Measurements from ENCODE around the gene RALGAPA2. TPM values are rescaled to one million over a fixed set of nuclear protein-coding genes. Genes with fewer than 3 reads are reported as not detected.

The RALGAPA2 gene
- total RNA-seq, 4 donors from 2014 or later, result 20.1 to 27.7 (median 23.0) TPM

DNA sequence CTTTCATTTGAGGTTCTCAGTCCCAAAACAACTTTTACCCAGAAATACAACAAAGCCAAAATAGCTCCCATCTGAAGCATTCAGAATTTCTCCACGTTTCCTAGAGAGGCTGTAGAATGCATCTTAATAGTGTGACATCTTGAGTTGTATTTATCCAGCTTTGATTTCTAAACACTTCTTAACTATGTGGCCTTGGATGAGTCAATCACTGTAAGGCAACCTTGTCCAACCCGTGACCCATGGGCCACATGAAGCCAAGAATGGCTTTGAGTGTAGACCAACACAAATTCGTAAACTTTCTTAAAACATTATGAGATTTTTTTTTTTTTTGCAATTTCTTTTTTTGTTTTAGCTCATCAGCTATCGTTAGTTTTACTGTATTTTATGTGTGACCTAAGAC, 108.1 kb downstream of the RALGAPA2 start:
- TF ChIP-seq, protein P1, sequence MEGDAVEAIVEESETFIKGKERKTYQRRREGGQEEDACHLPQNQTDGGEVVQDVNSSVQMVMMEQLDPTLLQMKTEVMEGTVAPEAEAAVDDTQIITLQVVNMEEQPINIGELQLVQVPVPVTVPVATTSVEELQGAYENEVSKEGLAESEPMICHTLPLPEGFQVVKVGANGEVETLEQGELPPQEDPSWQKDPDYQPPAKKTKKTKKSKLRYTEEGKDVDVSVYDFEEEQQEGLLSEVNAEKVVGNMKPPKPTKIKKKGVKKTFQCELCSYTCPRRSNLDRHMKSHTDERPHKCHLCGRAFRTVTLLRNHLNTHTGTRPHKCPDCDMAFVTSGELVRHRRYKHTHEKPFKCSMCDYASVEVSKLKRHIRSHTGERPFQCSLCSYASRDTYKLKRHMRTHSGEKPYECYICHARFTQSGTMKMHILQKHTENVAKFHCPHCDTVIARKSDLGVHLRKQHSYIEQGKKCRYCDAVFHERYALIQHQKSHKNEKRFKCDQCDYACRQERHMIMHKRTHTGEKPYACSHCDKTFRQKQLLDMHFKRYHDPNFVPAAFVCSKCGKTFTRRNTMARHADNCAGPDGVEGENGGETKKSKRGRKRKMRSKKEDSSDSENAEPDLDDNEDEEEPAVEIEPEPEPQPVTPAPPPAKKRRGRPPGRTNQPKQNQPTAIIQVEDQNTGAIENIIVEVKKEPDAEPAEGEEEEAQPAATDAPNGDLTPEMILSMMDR (IDR thresholded peaks at IDR 0.05), result no peak
- TF ChIP-seq POLR2A (IDR thresholded peaks at IDR 0.05; ENCODE audit: low read depth), result no peak
- no peak for TF ChIP-seq EP300 (IDR thresholded peaks at IDR 0.05)
- no peak for TF ChIP-seq POLR2AphosphoS5 (IDR thresholded peaks at IDR 0.05)
- Histone ChIP-seq H3K4me3 (no peak overlapping the region), H3K4me1 (no peaks in the 10 kb centered on the region), H3K27ac (replicated peaks in 1 of 4) (no peak overlapping the region), H3K9me3 (no peaks in the 10 kb centered on the region), H3K27me3 (no peaks in the 10 kb centered on the region), H3K36me3 (peaks cover 3 to 55% (median 25%) of the 10 kb centered on the region in 4 donors)
- intact Hi-C loops (cut with DNase I), result loop anchor here (10.0 kb wide), 1 partner anchor 220 kb away; no protein-coding TSS in a partner anchor
- no peak for DNase-seq (ENCODE audit: extremely low spot score)
- WGBS, result 96% methylated on average over 4 of the region's 4 CpGs

DNA sequence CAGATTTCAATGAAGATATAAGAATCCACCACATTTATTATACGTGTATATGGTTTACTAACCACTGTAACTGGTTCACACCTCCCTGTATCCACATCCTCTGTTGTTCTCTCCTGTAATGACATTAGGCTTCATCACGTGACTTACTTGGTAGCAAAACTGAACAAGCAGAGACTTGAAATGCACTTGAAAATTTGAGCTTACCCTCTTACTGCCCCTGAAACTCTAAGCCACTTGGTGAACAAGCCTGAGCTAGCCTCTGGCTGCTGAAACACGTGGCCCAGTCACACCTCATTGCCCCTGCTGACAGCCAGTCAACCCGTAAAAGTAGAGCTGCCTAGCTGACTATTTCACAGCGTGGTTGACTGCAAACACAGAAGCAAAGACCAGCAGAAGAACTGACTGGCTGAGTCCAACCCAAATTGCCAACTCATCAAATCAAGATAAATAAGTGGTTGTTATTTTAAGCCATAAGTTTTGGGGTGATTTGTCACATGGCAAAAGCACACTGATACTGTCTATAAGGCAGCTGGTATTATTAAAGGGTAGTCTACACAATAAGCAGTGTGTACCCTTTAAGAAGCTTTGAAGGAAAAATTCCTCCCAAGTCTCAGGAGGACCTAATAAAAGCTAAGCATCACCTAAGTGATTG, 109.0 kb downstream of the RALGAPA2 start:
- H3K36me3 ChIP-seq, result peaks cover 3 to 63% (median 28%) of the 10 kb centered on the region in 4 donors

DNA sequence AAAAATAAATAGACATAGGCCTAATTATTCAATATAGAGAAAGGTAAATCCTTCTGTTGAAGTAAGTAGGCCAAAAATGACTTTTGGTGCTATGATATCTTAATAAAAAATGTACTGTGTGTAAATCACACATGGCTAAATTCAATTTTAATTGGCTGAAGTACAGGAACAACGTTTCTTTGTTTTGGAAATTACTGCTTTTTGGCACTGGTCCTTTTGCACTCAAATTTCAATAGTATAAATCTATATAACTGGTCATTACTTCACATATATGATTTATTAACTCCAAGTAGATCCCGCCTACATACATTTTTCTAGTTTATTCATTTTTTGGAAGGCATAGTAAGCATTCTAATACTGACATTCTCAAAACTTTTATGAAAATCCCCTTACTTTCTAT, 114.5 kb downstream of the RALGAPA2 start:
- Histone ChIP-seq H3K36me3 (peaks cover 0 to 50% (median 18%) of the 10 kb centered on the region in 4 donors), H3K4me3 (no peak overlapping the region), H3K27ac (replicated peaks in 1 of 4) (no peak overlapping the region), H3K9me3 (no peaks in the 10 kb centered on the region), H3K4me1 (peaks cover 0 to 13% (median 11%) of the 10 kb centered on the region in 4 donors), H3K27me3 (no peaks in the 10 kb centered on the region)
- TF ChIP-seq EP300 (IDR thresholded peaks at IDR 0.05) (no peak), POLR2AphosphoS5 (IDR thresholded peaks at IDR 0.05) (no peak), POLR2A (IDR thresholded peaks at IDR 0.05; ENCODE audit: low read depth) (no peak)
- intact Hi-C loops (cut with DNase I), result no loop called here
- 60% methylated on average over 2 of the region's 2 CpGs for WGBS
- no peak for DNase-seq (ENCODE audit: extremely low spot score)

More for the DNA sequence above, 109.0 kb downstream of the RALGAPA2 start:
- intact Hi-C loops (cut with DNase I), result loop anchor here (10.0 kb wide), 1 partner anchor 221 kb away; no protein-coding TSS in a partner anchor
- DNase-seq (ENCODE audit: extremely low spot score), result no peak
- no peaks in the 10 kb centered on the region for H3K4me1 ChIP-seq
- TF ChIP-seq POLR2AphosphoS5 (IDR thresholded peaks at IDR 0.05) (no peak), POLR2A (IDR thresholded peaks at IDR 0.05; ENCODE audit: low read depth) (no peak), EP300 (IDR thresholded peaks at IDR 0.05) (no peak)
- TF ChIP-seq, protein P1 (IDR thresholded peaks at IDR 0.05), result no peak
- H3K27ac ChIP-seq (replicated peaks in 1 of 4), result no peak overlapping the region
- no peak overlapping the region for H3K4me3 ChIP-seq
- H3K9me3 ChIP-seq, result no peaks in the 10 kb centered on the region
- 86% methylated on average over 5 of the region's 5 CpGs for WGBS
- no peaks in the 10 kb centered on the region for H3K27me3 ChIP-seq

DNA sequence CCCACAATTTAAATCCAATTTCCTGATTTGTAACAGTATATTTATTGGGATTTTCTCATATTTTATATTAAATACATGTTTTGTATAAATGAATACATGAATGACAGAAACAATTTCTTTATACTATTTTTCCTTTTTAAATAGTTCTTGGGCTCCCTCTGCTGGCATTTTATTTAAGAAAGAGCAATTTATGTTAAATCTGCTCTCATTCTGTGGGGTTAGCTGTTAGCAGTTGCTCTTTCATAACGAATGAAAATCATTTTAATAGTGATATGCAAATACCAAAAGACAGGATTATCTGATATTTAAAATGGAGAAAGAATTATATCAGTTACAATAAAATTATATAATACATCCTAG, 118.3 kb downstream of the RALGAPA2 start:
- no peak overlapping the region for H3K4me3 ChIP-seq
- H3K36me3 ChIP-seq, result peaks cover 0 to 30% (median 17%) of the 10 kb centered on the region in 4 donors
- peaks cover 0 to 17% (median 15%) of the 10 kb centered on the region in 4 donors for H3K4me1 ChIP-seq
- WGBS, result 48% methylated on average over 1 of the region's 1 CpG
- intact Hi-C loops (cut with DNase I), result loop anchor here (5.0 kb wide), 1 partner anchor 512 kb away; no protein-coding TSS in a partner anchor
- peak overlapping the region in 2 of 4 donors; percentile 41 to 60 for H3K27ac ChIP-seq (replicated peaks in 1 of 4)
- no peaks in the 10 kb centered on the region for H3K27me3 ChIP-seq
- H3K9me3 ChIP-seq, result no peaks in the 10 kb centered on the region
- TF ChIP-seq, protein P1 (IDR thresholded peaks at IDR 0.05), result peak in 2 of 3 experiments; percentile 8 to 15
- TF ChIP-seq EP300 (IDR thresholded peaks at IDR 0.05), result no peak
- no peak for DNase-seq (ENCODE audit: extremely low spot score)

DNA sequence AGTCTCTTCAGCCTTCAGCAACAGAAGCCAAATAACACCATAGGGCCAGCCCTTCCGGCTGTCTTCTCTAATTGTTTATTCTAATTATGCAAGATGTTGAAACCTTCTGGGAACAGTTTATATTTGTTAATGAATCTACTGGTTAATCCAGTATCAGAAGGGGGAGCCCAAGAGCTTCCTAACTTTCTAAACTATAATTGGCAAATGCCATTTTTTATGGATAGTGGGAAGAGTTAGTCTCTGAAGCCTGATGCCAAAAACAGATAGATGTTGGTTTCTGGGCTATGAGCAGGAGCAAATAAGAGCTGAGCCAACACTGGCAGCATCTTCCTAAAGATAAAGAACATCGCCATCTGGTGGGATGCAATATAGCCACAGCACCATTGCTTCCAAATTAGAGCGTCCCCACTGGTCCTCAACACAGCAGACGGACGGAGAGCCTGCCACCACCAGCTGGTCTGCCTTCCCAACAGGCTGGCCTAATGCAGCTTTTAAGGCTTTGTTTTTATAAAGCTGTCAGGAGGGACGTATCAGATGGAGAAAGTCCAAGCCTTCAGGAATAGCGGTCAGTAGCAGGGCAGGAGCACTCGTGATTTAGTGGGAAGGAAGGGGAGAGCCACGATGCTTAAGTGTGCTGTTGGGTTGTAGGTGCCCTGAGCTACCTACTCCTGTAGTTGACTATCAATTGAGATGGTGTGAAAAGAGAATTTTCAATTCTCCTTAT, 118.8 kb downstream of the RALGAPA2 start:
- 40% methylated on average over 9 of the region's 9 CpGs for WGBS
- TF ChIP-seq POLR2A (IDR thresholded peaks at IDR 0.05; ENCODE audit: low read depth) (no peak), POLR2AphosphoS5 (IDR thresholded peaks at IDR 0.05) (peak in 1 of 2 donors; percentile 21)
- TF ChIP-seq, protein P1 (IDR thresholded peaks at IDR 0.05), result peak in 2 of 3 experiments; percentile 15 to 48
- DNase-seq (ENCODE audit: extremely low spot score), result no peak

More for the DNA sequence above, 118.8 kb downstream of the RALGAPA2 start:
- Histone ChIP-seq H3K9me3 (no peaks in the 10 kb centered on the region), H3K27me3 (no peaks in the 10 kb centered on the region), H3K27ac (replicated peaks in 1 of 4) (peak overlapping the region in 3 of 4 donors; percentile 25 to 60 (median 41)), H3K36me3 (peaks cover under 1 to 28% (median 18%) of the 10 kb centered on the region in 4 donors), H3K4me1 (peaks cover 0 to 17% (median 15%) of the 10 kb centered on the region in 4 donors), H3K4me3 (no peak overlapping the region)
- intact Hi-C loops (cut with DNase I), result loop anchor here (5.0 kb wide), 1 partner anchor 511 kb away; no protein-coding TSS in a partner anchor

Data from esophagus muscularis mucosa (tissue), 4 donors.